ENCODE measurements around the gene REEP1. TPM values are rescaled to one million over a fixed set of nuclear protein-coding genes. Genes with fewer than 3 reads are reported as not detected.
A peak's percentile ranks its signal among the peaks of the same experiment; 100 is the strongest.

The REEP1 gene
- total RNA-seq (2021; ENCODE audit: unreplicated experiment) (5.9 TPM), Bru-seq, nascent RNA (percentile 33 among the genes with signal in this experiment), BruChase-seq, experiment 1, labeled RNA remaining after a 6-hour chase (percentile 36 among the genes with signal in this experiment), BruChase-seq, experiment 2, labeled RNA remaining after a 2-hour chase (percentile 28 among the genes with signal in this experiment)
- polyA plus RNA-seq (2012) = 1.8 and 2.4 TPM in 2 replicates
- long read RNA-seq, transcript REEP1-201 (7 exons, 3,857 nt) = major isoform, 9 of 14 reads
- long read RNA-seq, partial matches to known transcripts = 0 of 14 reads
- long read RNA-seq, other reads (novel, unspliced or antisense) = 5 of 14 reads

GRCh38 chr2:86337244-86337835 is at the start of gene REEP1:
REEP1 (minus strand) TSS chr2:86337626; CDS start chr2:86337510, 116 bp downstream.
- peak within 1 kb of the TSS; percentile 35; the same call in 1 of the 2 replicates for H3K9ac ChIP-seq (ENCODE audit: low read length)
- POLR2A ChIA-PET = no interaction called here

GRCh38 chr2:86383844-86384243 is 46.4 kb upstream of the REEP1 start:
- ChIA-PET RAD21 (ENCODE audit: low non-redundant PET in 1 of 2, low total read pairs in 2 of 2, uncharacterized antibody in 2 of 2, unreplicated experiment in 2 of 2) (no interaction called here), POLR2A (no interaction called here), CTCF (no interaction called here)
- no peak overlapping the region for H2AFZ ChIP-seq (ENCODE audit: low read depth, low read length, poor library complexity, severe bottlenecking)
- H3K9me2 ChIP-seq (ENCODE audit: insufficient read depth) = no peaks in the 10 kb centered on the region
- no peaks in the 10 kb centered on the region for H4K20me1 ChIP-seq (ENCODE audit: insufficient read depth)
- no peak overlapping the region for H3K4me3 ChIP-seq (replicated peaks in 1 of 2; ENCODE audit: low read depth in 1 of 2, low read length in 2 of 2)
- no peaks in the 10 kb centered on the region for H3K9me3 ChIP-seq (ENCODE audit: control insufficient read depth in 1 of 2, insufficient read depth in 1 of 2, low read depth in 1 of 2, low read length in 2 of 2)
- no peaks in the 10 kb centered on the region for H3K27me3 ChIP-seq (ENCODE audit: insufficient read depth, low read length)
- no peak for DNase-seq (ENCODE audit: low read depth, low spot score)
- BruUV-seq (replicated peaks) = no TSS peak
- no peaks in the 10 kb centered on the region for H3K36me3 ChIP-seq (ENCODE audit: control insufficient read depth in 1 of 2, insufficient read depth in 2 of 2, low read length in 2 of 2)
- no peaks in the 10 kb centered on the region for H3K4me1 ChIP-seq (ENCODE audit: control insufficient read depth in 1 of 2, insufficient read depth in 2 of 2, low read length in 2 of 2)
- H3K4me2 ChIP-seq (ENCODE audit: low read length) = no peak overlapping the region
- no peaks in the 10 kb centered on the region for H3K79me2 ChIP-seq (ENCODE audit: insufficient read depth, low read length)
- no peak overlapping the region for H3K27ac ChIP-seq (ENCODE audit: low read depth, low read length)
- no peak overlapping the region for H3K9ac ChIP-seq (ENCODE audit: low read length)
- intact Hi-C loops (cut with micrococcal nuclease) = no loop called here
- ATAC-seq = no peak
- TF ChIP-seq CTCF (IDR thresholded peaks at IDR 0.05 in 2 of 3, conservative IDR thresholded peaks at IDR 0.05 in 1 of 3; ENCODE audit: borderline replicate concordance in 1 of 3, insufficient read depth in 1 of 3, low read depth in 2 of 3, low read length in 2 of 3) (no peak), ZNF274 (IDR thresholded peaks at IDR 0.05; ENCODE audit: low read depth, low read length) (no peak), RAD21 (IDR thresholded peaks at IDR 0.05; ENCODE audit: low read depth) (no peak), ZBTB33 (IDR thresholded peaks at IDR 0.05; ENCODE audit: extremely low read depth, insufficient replicate concordance, low read length) (no peak), SIN3A (IDR thresholded peaks at IDR 0.05; ENCODE audit: low read depth) (no peak), CBX3 (IDR thresholded peaks at IDR 0.05; ENCODE audit: low read depth) (no peak), REST (IDR thresholded peaks at IDR 0.05; ENCODE audit: low read depth) (no peak), YY1 (IDR thresholded peaks at IDR 0.05; ENCODE audit: extremely low read depth, insufficient replicate concordance, low read depth, low read length) (no peak)

More at GRCh38 chr2:86337244-86337835, at the start of gene REEP1:
- Histone ChIP-seq H3K4me2 (ENCODE audit: low read length) (peak within 1 kb of the TSS; percentile 91), H3K4me1 (ENCODE audit: control insufficient read depth in 1 of 2, insufficient read depth in 2 of 2, low read length in 2 of 2) (peaks cover 11 to 20% of the 10 kb centered on the region in 2 experiments; a peak in 3 of 4 replicates), H3K79me2 (ENCODE audit: insufficient read depth, low read length) (no peaks in the 10 kb centered on the region), H3K36me3 (ENCODE audit: control insufficient read depth in 1 of 2, insufficient read depth in 2 of 2, low read length in 2 of 2) (no peaks in the 10 kb centered on the region), H3K4me3 (replicated peaks in 1 of 2; ENCODE audit: low read depth in 1 of 2, low read length in 2 of 2) (peak within 1 kb of the TSS; percentile 49 to 63), H3K27ac (ENCODE audit: low read depth, low read length) (no peak within 1 kb of the TSS), H2AFZ (ENCODE audit: low read depth, low read length, poor library complexity, severe bottlenecking) (peak within 1 kb of the TSS; percentile 86), H3K27me3 (ENCODE audit: insufficient read depth, low read length) (peaks cover 14% of the 10 kb centered on the region; the same call in 1 of the 2 replicates), H4K20me1 (ENCODE audit: insufficient read depth) (no peaks in the 10 kb centered on the region), H3K9me2 (ENCODE audit: insufficient read depth) (no peaks in the 10 kb centered on the region), H3K9me3 (ENCODE audit: control insufficient read depth in 1 of 2, insufficient read depth in 1 of 2, low read depth in 1 of 2, low read length in 2 of 2) (no peaks in the 10 kb centered on the region)
- TF ChIP-seq JUND (IDR thresholded peaks at IDR 0.05) = no peak
- TF ChIP-seq POLR2AphosphoS5 (IDR thresholded peaks at IDR 0.05; ENCODE audit: low read depth, low read length) = peak; percentile 47; the same call in 1 of the 2 replicates
- no TSS peak for BruUV-seq (replicated peaks)
- no peak for DNase-seq (ENCODE audit: low read depth, low spot score)
- peak; percentile 85 for ATAC-seq
- intact Hi-C loops (cut with micrococcal nuclease) = no loop called here
- ChIA-PET CTCF (no interaction called here), RAD21 (ENCODE audit: low non-redundant PET in 1 of 2, low total read pairs in 2 of 2, uncharacterized antibody in 2 of 2, unreplicated experiment in 2 of 2) (no interaction called here)

Measured in HCT116 (cell line).